ENCODE measurements around the gene LSP1. TPM values are rescaled to one million over a fixed set of nuclear protein-coding genes. Genes with fewer than 3 reads are reported as not detected.

The LSP1 gene
- total RNA-seq, 1 donor from 2014 or later: 41.9 TPM

DNA sequence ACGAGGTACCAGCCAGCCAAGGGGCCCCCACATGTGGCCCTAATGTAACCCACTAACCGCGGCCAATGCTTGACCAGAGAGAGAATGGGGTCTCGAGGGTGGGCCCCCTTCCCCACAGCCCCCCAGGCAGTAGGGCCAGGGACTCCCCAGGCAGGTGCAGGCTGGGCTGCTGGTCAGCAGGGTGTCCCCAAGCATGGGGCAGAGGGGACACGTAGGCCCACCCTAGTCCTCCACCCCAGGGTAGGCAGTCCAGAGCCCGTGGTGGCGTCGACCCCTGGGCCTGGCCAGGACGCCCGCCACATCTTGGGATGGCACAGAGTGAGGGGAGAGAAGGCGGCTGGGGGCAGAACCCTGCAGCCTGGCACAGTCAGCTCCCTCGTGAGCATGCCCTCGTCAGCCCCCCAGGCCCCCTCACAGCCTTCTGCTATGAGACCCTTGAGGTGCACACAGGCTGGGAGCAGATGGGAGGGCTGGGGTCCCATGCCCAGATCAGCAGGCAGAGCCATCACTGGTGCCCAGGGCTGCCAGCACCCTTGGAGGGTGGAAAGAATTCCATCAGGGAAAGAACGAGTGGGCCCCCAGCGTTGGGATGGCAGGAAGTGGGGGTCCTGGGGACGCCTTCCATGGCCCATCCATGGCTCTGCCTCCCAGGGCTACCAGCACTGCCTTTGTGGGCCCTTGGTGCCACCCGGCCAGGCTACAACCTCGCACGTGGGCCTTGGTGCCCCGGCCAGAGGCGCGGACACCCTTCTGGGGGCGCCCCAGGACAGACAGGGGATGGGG lies 72.7 kb downstream of the LSP1 start:
- Histone ChIP-seq H3K36me3 (no peaks in the 10 kb centered on the region), H3K4me1 (no peaks in the 10 kb centered on the region), H3K27ac (no peak overlapping the region), H3K9me3 (no peaks in the 10 kb centered on the region), H3K27me3 (no peaks in the 10 kb centered on the region), H3K4me3 (no peak overlapping the region)
- TF ChIP-seq CTCF (IDR thresholded peaks at IDR 0.05): no peak
- intact Hi-C loops (cut with DNase I): no loop called here
- no peak for DNase-seq (ENCODE audit: low spot score in 2 of 2)

- Histone ChIP-seq H3K4me3 (no peak overlapping the region), H3K36me3 (no peaks in the 10 kb centered on the region), H3K27ac (peak overlapping the region in 1 of 2 donors; percentile 18), H3K4me1 (no peaks in the 10 kb centered on the region), H3K9me3 (no peaks in the 10 kb centered on the region), H3K27me3 (no peaks in the 10 kb centered on the region)
- DNase-seq (ENCODE audit: low spot score in 2 of 2): no peak
- intact Hi-C loops (cut with DNase I): no loop called here
- TF ChIP-seq CTCF (IDR thresholded peaks at IDR 0.05): no peak
Measured at GRCh38 chr11:1926156-1927025, 73.5 kb downstream of the LSP1 start.

- DNase-seq (ENCODE audit: low spot score in 2 of 2): no peak
- no peak for TF ChIP-seq CTCF (IDR thresholded peaks at IDR 0.05)
- H3K36me3 ChIP-seq: no peaks in the 10 kb centered on the region
- H3K27ac ChIP-seq: peak overlapping the region in 1 of 2 donors; percentile 18
- intact Hi-C loops (cut with DNase I): no loop called here
- H3K4me1 ChIP-seq: no peaks in the 10 kb centered on the region
- no peak overlapping the region for H3K4me3 ChIP-seq
- H3K27me3 ChIP-seq: no peaks in the 10 kb centered on the region
- H3K9me3 ChIP-seq: no peaks in the 10 kb centered on the region
Measured at GRCh38 chr11:1927026-1927847, 74.4 kb downstream of the LSP1 start.

- no peak for TF ChIP-seq CTCF (IDR thresholded peaks at IDR 0.05)
- no peaks in the 10 kb centered on the region for H3K4me1 ChIP-seq
- no peaks in the 10 kb centered on the region for H3K36me3 ChIP-seq
- H3K9me3 ChIP-seq: no peaks in the 10 kb centered on the region
- H3K4me3 ChIP-seq: no peak overlapping the region
- DNase-seq (ENCODE audit: low spot score in 2 of 2): no peak
- H3K27ac ChIP-seq: peak overlapping the region in 1 of 2 donors; percentile 53
- no peaks in the 10 kb centered on the region for H3K27me3 ChIP-seq
- intact Hi-C loops (cut with DNase I): no loop called here
Measured at GRCh38 chr11:1927848-1928469, 75.1 kb downstream of the LSP1 start.

DNA sequence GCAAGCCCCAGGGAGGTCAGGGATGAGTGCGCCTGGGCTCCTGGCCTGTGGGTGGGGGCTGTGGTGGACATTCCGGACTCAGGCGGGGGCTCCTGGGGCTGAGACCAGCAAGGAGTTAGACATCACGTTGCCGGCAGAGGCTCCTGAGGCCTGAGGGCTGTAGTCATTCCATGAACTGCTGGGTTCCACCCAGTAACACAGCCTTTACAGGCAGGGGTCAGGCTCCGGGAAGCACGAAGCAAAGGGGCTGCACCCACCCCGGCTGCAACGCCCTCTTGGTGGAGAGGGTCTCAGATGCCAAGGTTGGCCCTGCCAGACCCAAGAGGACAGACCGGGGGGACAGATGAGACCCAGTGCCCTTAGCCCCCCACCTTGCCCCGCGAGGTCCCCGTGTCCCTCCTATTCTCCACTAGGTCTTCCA lies 75.6 kb downstream of the LSP1 start:
- intact Hi-C loops (cut with DNase I): no loop called here
- no peak for TF ChIP-seq CTCF (IDR thresholded peaks at IDR 0.05)

More for the DNA sequence above, 75.6 kb downstream of the LSP1 start:
- no peaks in the 10 kb centered on the region for H3K36me3 ChIP-seq
- H3K27me3 ChIP-seq: no peaks in the 10 kb centered on the region
- no peaks in the 10 kb centered on the region for H3K4me1 ChIP-seq
- H3K4me3 ChIP-seq: no peak overlapping the region
- DNase-seq (ENCODE audit: low spot score in 2 of 2): no peak
- no peaks in the 10 kb centered on the region for H3K9me3 ChIP-seq
- peak overlapping the region in 1 of 2 donors; percentile 53 for H3K27ac ChIP-seq
